ENCODE measurements around the gene PLCXD3.

Gene PLCXD3

GRCh38 chr5:41373230-41373629 is 137.2 kb downstream of the PLCXD3 start (continued):
- no peak for TF ChIP-seq POU6F1 (CRISPR knock-in tag; IDR thresholded peaks at IDR 0.05; ENCODE audit: borderline replicate concordance, low read depth)
- TF ChIP-seq TSHZ2 (CRISPR knock-in tag; IDR thresholded peaks at IDR 0.05), result no peak

DNA sequence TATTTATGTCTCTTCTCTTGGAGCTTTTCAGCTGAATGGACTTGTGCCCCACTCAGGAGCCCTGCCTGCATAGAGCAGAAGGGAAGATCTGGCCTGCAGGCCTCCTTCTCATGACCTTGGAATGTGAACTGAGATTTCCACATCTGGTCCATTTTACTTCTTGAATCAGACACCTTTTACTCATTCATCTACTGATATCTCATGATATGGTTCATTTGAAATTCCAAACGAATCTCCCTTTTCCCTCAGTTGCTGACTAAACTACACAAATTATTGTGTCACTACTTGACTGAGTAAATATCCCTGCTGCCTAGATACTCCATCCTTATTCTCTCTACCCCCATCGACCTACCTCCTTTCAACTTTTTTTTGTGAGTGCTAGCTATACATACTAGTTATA is 138.7 kb downstream of the PLCXD3 start:
- TF ChIP-seq TOX (CRISPR knock-in tag; IDR thresholded peaks at IDR 0.05; ENCODE audit: borderline replicate concordance) (no peak), BACH2 (CRISPR knock-in tag; IDR thresholded peaks at IDR 0.05; ENCODE audit: borderline replicate concordance) (no peak), ZNF565 (CRISPR knock-in tag; conservative IDR thresholded peaks at IDR 0.05; ENCODE audit: low read depth) (no peak), PPARA (CRISPR knock-in tag; IDR thresholded peaks at IDR 0.05; ENCODE audit: borderline replicate concordance) (no peak), SNAI2 (CRISPR knock-in tag; IDR thresholded peaks at IDR 0.05) (no peak), ZNF8 (CRISPR knock-in tag; IDR thresholded peaks at IDR 0.05) (no peak), ESRRG (CRISPR knock-in tag; IDR thresholded peaks at IDR 0.05) (no peak), RARB (CRISPR knock-in tag; IDR thresholded peaks at IDR 0.05) (no peak), TCF4 (CRISPR knock-in tag; IDR thresholded peaks at IDR 0.05; ENCODE audit: borderline replicate concordance) (no peak), ZC3H10 (CRISPR knock-in tag; IDR thresholded peaks at IDR 0.05) (no peak), ZFP30 (CRISPR knock-in tag; IDR thresholded peaks at IDR 0.05) (no peak), POU6F1 (CRISPR knock-in tag; IDR thresholded peaks at IDR 0.05; ENCODE audit: borderline replicate concordance, low read depth) (no peak), OSR1 (CRISPR knock-in tag; IDR thresholded peaks at IDR 0.05) (no peak), GLIS3 (CRISPR knock-in tag; IDR thresholded peaks at IDR 0.05) (no peak), CSDC2 (CRISPR knock-in tag; IDR thresholded peaks at IDR 0.05) (no peak), ZNF70 (CRISPR knock-in tag; IDR thresholded peaks at IDR 0.05) (no peak), PATZ1 (CRISPR knock-in tag; IDR thresholded peaks at IDR 0.05; ENCODE audit: borderline replicate concordance) (no peak)
- TF ChIP-seq, protein P1, sequence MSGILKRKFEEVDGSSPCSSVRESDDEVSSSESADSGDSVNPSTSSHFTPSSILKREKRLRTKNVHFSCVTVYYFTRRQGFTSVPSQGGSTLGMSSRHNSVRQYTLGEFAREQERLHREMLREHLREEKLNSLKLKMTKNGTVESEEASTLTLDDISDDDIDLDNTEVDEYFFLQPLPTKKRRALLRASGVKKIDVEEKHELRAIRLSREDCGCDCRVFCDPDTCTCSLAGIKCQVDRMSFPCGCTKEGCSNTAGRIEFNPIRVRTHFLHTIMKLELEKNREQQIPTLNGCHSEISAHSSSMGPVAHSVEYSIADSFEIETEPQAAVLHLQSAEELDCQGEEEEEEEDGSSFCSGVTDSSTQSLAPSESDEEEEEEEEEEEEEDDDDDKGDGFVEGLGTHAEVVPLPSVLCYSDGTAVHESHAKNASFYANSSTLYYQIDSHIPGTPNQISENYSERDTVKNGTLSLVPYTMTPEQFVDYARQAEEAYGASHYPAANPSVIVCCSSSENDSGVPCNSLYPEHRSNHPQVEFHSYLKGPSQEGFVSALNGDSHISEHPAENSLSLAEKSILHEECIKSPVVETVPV (CRISPR knock-in tag; IDR thresholded peaks at IDR 0.05), result no peak
- peak; percentile 76 for ATAC-seq

DNA sequence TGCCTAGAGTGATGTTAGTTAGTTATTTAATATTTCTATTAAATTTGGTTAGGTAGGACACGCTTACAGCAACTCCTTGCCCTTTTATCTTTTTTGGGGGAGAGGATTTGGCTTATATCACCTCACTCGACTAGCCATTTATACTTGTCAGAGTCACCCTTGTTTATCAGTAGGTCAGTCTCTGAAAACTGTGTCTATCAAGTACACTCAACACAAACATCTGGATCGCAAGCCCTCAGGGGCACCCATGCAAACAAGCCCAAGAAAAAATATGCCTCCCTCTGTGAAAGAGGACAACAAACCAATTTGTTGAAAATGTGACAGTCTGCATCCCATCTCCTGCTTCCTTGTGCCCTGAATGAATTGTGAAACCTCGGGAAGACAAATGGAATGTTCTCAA is 139.9 kb downstream of the PLCXD3 start:
- ATAC-seq, result no peak; the same call in 2 of the 3 replicates
- TF ChIP-seq ZC3H10 (CRISPR knock-in tag; IDR thresholded peaks at IDR 0.05) (no peak), TSHZ2 (CRISPR knock-in tag; IDR thresholded peaks at IDR 0.05) (peak; percentile 53; the same call in 1 of the 2 replicates), TCF4 (CRISPR knock-in tag; IDR thresholded peaks at IDR 0.05; ENCODE audit: borderline replicate concordance) (peak; percentile 34; the same call in 1 of the 2 replicates), ISL1 (CRISPR knock-in tag; IDR thresholded peaks at IDR 0.05) (no peak)
